DMS153 (cell line): ENCODE results near the gene TIMP3.

ENCODE experiments used
- DNase-seq: peaks from one replicate; lab custom pipeline; 2025; lab: John Stamatoyannopoulos, UW

TIMP3 gene

DNA sequence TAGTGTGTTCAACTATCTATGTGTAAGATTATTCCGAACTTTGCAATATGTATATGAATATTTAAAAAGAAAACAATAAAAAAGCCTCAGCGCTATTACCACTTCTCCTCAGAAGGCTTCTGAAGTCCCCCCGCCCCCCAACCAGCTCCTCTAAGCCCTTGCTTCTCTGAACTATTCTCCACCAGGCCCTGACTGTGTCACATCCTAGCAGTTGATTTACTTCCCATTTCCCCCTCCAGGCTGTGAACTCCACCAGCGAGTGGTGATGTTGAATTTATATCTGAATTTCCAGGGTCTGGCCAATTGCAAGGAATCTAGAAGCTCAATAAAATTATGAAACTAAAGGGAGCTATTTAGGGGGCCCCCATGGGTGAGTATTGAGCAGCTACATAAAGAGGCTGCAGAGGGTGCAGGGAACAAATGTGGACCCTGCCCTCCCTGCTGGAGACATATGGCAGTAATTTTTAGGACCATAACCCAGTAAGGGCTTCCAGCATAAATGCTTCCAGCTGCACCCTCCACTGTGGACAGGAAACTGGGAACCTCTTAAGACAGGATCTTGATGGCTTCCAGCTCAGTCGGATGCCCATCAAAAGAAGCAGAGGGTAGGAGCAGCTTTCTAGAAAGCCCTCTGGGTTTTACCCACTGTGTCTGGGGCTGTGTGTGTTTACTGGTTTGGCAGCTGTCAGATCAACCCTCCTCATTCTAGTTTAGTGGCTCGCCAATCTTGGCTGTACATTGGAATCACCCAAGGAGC lies 81.4 kb downstream of the TIMP3 start:
- DNase-seq: no peak

DNA sequence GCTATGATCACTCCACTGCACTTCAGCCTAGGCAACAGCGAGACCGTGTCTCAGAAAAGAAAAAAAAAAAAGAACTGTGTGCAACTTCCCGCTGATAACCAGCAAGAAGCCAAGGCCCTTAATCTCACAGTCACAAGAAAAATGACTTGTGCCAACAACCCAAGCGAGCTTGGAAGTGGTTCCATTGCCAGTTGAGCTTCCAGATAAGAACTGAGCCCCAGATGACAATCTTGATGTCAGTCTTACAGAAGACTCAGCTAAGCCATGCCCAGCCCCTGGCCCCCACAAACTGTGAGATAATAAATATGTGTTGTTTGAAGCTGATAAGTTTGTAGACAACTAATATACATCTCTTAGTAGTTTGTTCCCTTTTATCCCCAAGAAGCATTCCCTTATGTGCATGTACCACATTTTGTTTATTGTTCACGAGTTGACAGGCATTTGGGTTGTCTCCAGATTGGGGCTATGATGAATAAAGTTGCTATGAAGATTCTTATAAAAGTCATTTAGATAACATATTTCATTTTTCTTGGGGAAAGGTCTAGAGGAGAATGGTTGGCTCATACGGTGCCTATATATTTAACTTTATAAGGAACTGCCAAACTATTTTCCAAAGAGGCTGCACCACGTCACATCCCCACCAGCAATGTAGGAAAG lies 85.9 kb downstream of the TIMP3 start:
- DNase-seq: no peak

DNA sequence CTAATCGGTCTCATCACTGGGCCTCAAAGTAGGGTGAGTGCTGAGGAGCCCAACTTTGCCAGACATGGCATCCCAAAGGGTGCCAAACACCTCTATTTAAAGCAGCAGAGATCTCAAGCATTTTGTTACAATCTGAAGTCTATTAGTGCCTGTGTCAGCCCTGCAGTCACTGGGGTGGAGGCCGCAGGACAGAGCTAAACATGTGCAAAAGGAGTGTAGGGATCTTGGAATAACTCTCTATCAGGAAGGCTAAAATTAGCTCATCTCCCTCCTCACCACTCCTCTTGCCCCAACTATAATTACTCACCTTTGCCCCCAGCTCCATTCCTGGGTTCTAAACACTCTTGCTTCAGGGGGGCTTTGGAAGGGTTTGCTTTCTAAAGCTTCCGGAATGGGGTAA lies 87.5 kb downstream of the TIMP3 start:
- DNase-seq: no peak

DNA sequence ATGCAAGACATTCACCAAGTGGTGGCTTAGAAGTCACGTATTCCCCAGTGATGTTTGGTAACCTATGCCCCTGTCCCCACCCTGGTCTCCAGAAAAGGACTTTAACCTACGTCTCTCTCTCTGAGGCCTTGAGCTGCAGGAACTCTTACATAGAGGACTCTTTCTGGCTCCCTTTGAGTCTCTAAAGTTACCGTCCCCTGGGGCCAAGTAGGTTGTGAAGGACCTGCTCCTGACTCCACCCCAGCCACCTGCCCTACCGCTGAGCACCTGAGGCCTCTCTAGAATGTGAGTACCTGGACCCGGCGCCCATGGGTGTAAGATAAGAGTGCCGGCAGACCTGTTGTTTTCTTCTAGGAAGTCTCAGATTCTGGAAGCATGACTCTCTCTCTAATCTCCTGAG lies 95.4 kb downstream of the TIMP3 start:
- DNase-seq: no peak

DNA sequence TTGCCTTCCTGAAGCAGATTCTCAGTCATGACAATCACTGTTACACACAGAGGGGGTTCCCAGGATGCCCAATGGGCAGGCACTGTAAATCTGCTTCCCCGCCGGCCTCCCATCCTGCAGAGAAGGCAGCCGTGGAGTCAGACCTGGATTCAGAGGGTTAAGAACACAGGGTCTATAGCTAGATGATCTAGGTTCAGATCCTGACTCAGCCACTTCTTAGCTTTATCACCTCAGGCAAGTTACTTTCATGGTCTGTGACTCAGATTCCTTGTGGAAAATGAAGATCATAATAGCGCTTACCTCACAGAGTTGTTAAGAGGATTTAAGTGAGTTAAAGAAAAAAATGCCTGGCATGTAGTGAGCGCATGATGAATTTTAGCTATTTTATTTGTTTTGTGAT lies 95.9 kb downstream of the TIMP3 start:
- DNase-seq: no peak

DNA sequence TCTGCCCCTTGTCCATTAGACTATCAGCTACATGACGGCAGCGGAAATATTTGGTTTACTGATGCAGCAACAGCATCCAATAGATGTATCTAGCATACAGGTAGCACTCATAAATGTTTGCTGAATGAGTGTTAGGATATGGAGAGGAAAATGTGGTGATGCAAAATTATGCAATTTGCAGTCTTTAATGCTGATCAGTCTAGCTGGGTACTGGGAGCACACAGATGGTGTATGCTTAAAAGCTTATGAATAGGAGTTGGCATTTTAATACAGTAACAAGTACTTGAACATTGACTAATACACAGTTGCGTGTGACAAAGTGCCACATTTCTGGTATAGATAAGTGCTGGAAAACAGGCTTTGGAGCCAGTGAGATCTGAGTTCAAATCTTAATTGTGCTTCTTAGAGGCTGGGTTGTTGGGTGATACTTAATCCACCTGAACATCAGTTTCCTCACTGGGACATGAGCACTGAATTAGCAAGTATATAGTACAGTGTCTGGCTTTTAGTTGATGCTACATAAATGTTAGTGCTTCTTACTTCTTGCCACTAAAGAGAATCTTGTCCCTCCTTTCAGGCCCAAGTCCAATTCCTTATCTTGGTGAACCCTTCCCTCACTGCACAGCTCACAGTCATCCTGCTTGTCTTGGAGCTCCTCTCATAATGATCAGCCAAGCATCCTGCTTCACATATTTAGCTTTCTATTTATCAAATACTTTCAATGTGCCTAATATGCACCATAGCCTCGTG lies 99.6 kb downstream of the TIMP3 start:
- DNase-seq: no peak

DNA sequence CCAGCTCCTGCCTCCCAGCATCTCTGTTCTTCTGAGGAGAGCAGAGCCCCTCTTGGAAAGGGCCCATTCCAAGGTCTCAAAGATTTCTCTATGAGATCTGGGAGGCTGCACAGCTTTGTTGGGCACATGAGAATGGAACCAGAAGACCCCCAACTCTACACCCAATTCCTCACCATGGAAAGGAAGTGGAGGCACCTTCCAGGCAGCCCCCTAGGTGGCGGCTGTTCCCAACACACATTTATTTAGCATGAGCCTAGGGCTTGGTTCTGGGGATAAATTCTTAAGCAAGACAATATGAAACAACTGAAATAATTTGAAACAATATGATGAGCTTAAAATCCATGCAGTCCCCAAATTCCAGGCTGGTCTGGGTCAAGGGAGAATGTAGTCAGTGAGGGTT lies 100.4 kb downstream of the TIMP3 start:
- no peak for DNase-seq

DNA sequence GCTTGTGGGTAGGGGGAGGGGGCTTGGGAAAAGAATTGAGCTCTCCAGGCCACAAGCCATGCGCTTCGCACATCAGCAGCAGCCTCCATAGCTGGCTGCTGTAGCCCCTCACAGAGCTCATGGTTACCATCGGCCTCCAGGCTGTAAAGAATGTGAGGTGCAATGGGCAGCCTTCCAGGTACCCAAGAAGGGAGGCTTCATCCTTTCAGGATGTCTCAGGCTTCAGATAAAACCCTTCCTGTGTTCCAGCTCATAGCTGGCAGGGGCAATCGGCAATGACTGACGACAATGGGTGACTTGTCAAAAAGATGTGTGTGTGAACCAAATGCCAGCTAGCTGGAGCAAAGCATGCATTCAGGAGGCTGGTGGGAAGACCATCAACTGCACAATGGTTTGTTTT lies 102.0 kb downstream of the TIMP3 start:
- DNase-seq: no peak

DNA sequence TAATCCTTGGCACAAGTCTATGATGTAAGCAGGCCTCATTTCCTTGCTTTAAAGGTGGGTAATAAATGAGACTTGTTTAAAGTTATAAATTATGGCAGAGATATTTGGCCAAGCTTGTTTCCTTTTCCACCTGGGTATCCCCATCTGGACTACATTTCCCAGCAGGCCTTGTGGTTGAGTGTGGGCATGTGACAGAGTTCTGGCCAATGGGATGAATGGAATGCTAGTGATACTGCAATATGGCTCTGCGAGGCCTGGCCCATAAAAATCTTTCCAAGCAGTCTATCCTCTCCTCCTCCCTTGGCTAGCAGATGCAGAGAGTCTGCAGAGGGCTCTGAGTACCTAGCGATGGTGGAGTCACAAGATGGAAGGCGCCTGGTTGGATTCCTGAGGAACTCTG lies 102.5 kb downstream of the TIMP3 start:
- peak; percentile 30 for DNase-seq

DNA sequence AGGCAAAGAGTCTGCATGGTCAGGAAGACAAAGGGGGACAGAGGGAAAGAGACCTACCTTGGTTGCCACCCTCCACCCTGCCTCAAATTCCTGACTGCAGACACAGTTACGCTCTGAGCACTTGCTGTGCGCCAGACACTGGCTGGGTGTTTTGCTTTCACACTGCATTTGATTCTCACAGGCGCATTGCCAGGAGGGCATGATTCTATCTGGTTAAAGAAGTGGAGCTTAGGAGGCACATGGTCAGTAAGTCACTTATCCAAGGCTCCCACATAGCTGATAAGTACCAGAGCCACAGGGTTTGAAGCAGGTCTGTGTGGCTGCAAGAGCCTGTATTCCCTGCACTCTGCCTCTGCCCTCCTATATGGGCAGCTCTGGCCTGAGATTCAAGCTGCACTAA lies 103.9 kb downstream of the TIMP3 start:
- DNase-seq: no peak

DNA sequence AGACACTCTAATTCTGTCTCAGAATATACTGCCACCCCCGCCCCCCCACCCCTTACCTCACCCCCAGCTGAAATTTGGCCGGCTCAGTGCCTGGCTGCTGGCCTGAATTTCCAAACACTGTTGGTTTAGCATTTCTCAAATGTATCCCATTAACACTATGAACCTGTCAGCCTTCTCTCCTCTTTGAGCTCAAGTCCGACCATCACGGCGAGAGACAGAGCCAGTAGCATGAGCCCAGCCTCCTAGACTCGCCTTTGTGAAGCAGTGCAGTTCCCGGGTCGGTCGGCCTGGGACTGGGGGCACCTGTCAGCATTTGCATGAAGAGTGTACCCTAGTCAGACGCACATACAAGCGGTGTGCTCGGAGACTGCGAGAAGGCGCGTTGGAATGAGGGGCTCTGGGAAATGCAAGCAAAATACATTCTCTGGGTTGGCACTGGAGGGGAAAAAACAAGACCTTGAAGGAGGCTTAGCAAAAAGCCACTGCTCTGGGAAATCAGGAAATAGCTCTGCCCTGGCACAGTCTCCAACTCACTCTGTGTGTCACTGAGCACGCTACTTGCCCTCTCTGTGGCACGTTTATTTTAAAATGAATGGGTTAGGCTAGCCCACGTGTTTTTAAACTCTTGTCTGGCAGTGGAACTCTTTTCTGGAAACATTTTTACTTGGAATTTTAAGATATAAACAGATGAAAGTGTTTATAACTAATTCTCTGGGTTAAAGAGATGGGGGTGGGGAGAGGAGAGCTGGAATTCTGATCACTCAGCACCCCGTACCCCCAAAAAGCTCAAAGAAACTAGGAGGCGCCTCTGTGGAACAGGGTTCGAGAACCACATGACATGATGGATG lies 108.3 kb downstream of the TIMP3 start:
- no peak for DNase-seq

DNA sequence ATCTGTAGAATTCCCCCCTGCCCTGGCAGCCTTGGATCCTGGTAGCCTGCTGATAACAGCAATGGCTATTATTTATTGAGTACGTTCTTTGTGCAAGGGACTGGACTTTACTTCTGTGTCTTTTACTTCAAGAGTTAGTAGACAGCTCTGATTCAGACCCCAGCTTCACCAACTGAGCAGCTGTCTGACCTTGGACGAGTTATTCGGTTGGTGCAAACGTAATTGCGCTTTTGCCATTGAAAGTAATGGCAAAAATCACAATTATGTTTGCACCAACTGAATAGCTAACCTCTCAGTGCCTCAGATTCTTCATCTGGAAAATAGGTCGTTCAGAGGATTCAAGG lies 108.9 kb downstream of the TIMP3 start:
- DNase-seq: no peak

DNA sequence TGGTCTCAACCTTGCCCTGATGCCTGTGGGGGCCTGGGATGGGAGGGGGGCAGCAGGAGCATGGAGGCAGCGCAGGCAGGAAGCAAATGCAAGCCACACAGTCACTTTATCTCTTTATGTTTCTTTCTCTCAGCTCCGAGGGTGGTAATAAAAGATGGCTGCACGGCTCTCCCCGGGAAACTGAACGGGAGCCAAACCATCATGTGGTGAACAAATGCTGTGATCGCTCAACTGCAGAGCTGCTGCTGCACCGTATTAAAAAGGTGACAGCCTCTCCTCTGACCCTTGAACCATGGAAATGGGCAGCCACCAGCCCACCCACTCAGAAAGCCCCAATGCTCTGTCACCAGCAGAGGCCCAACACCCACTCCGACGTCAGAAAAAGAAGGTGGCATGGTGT lies 110.0 kb downstream of the TIMP3 start:
- DNase-seq: no peak
